Right lobe of liver (tissue), 4 donors: ENCODE measurements around the gene SEPTIN3.
A peak's percentile ranks its signal among the peaks of the same experiment; 100 is the strongest.

Source experiments
- POLR2A ChIP-seq: fragments of 450-650 bp; IDR thresholded peaks from one replicate; pipeline ENCODE4 v1.6.1; 2017; ENCODE audit warnings: antibody characterized with exemption, mild to moderate bottlenecking
- TF ChIP-seq, protein P1 (sequence below), 4 donors: fragments of 200-600 bp in 3 of 4; fragments of 450-650 bp in 1 of 4; IDR thresholded peaks; one replicate each; pipeline versions ENCODE4 v1.5.1 to v1.8.0; 2016 to 2022; ENCODE audit warnings: antibody characterized with exemption in 4 of 4, mild to moderate bottlenecking in 2 of 4
- donor health status: DM: no; HTN: no; CAD: no.
- donor health status: DM: no; HTN: no; CAD: no.
- donor health status: DM: no; HTN: yes; CAD: no.

GRCh38 chr22:41939981-41940831, 29.0 kb upstream of the SEPTIN3 start:
- TF ChIP-seq, protein P1, sequence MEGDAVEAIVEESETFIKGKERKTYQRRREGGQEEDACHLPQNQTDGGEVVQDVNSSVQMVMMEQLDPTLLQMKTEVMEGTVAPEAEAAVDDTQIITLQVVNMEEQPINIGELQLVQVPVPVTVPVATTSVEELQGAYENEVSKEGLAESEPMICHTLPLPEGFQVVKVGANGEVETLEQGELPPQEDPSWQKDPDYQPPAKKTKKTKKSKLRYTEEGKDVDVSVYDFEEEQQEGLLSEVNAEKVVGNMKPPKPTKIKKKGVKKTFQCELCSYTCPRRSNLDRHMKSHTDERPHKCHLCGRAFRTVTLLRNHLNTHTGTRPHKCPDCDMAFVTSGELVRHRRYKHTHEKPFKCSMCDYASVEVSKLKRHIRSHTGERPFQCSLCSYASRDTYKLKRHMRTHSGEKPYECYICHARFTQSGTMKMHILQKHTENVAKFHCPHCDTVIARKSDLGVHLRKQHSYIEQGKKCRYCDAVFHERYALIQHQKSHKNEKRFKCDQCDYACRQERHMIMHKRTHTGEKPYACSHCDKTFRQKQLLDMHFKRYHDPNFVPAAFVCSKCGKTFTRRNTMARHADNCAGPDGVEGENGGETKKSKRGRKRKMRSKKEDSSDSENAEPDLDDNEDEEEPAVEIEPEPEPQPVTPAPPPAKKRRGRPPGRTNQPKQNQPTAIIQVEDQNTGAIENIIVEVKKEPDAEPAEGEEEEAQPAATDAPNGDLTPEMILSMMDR (IDR thresholded peaks at IDR 0.05) = no peak
- TF ChIP-seq POLR2A = peak; percentile 20
